ENCODE results near the gene SLMAP.

DNA sequence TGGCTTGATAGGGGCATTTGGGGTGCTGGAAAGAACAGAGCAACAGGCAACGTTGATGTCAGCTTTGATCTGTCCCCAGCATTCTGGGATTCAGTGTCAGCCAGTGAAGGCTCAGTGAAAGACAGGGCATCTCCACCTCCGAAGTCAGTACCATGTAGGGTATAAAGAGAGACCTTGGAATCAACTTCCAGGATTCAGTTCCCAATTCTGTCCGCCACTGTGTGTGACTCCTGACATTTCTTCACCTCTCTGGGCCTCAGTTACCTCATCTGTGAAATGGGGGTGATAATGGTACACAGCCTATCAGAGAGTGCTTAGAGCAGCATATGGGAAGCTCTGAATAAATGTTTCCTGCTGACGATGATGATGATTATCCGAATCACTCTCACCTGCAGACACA is 196.5 kb downstream of the SLMAP start:
- TF ChIP-seq CHD2 (IDR thresholded peaks at IDR 0.05; ENCODE audit: low read length, partially characterized antibody) (no peak), SIN3A (IDR thresholded peaks at IDR 0.05; ENCODE audit: borderline replicate concordance, low read depth, low read length) (no peak), CTCF (IDR thresholded peaks at IDR 0.05) (no peak), FOSL2 (IDR thresholded peaks at IDR 0.05; ENCODE audit: borderline replicate concordance, low read depth) (no peak), NFIC (IDR thresholded peaks at IDR 0.05; ENCODE audit: borderline replicate concordance) (no peak), TCF12 (IDR thresholded peaks at IDR 0.05) (no peak), SMC3 (IDR thresholded peaks at IDR 0.05; ENCODE audit: low read depth, low read length) (no peak), MXI1 (IDR thresholded peaks at IDR 0.05; ENCODE audit: low read depth, low read length) (no peak)
- TF ChIP-seq, protein P1, sequence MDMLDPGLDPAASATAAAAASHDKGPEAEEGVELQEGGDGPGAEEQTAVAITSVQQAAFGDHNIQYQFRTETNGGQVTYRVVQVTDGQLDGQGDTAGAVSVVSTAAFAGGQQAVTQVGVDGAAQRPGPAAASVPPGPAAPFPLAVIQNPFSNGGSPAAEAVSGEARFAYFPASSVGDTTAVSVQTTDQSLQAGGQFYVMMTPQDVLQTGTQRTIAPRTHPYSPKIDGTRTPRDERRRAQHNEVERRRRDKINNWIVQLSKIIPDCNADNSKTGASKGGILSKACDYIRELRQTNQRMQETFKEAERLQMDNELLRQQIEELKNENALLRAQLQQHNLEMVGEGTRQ (IDR thresholded peaks at IDR 0.05; ENCODE audit: borderline replicate concordance, low read depth, low read length) = no peak

Measured in SK-N-SH (cell line).